Activated naive CD8-positive, alpha-beta T cell treated with anti-CD3 and anti-CD28 coated beads, Interleukin-2, amount 10 ng/mL, durations not matched to agents 7 days and 5 days (primary cell): ENCODE results near the gene RTP5. TPM values are rescaled to one million over a fixed set of nuclear protein-coding genes. Genes with fewer than 3 reads are reported as not detected.

Experiments used
- ATAC-seq: fragments of 150-1000 bp; cut with Tn5 transposase; one replicate; pipeline ENCODE4 v1.10.0; 2021; ENCODE audit warnings: low read depth, moderate library complexity
- POLR2A ChIA-PET: fragments of 350-600 bp; sonication (Branson Sonifier 250); formaldehyde crosslinking; loops from one replicate; lab custom pipeline; 2021; ENCODE audit warnings: antibody characterized with exemption; lab: Charles Lee
- DNase-seq: peaks from one replicate; pipeline ENCODE4 v3.0.0; 2021
- H3K27ac Mint-ChIP-seq: one replicate; pipeline ENCODE4 v1.8.0; 2022; ENCODE audit warnings: mild to moderate bottlenecking, mixed read lengths
- H3K27me3 Mint-ChIP-seq: one replicate; pipeline ENCODE4 v1.8.0; 2022; ENCODE audit warnings: mild to moderate bottlenecking, moderate library complexity, mixed read lengths
- H3K36me3 Mint-ChIP-seq: one replicate; pipeline ENCODE4 v1.8.0; 2021; ENCODE audit warnings: mild to moderate bottlenecking, mixed read lengths
- H3K4me1 Mint-ChIP-seq: one replicate; pipeline ENCODE4 v1.8.0; 2021; ENCODE audit warnings: mixed read lengths
- H3K4me3 Mint-ChIP-seq: one replicate; pipeline ENCODE4 v1.8.0; 2022; ENCODE audit warnings: mild to moderate bottlenecking, moderate library complexity, mixed read lengths
- H3K9me3 Mint-ChIP-seq: one replicate; pipeline ENCODE4 v1.8.0; 2021; ENCODE audit warnings: mixed read lengths
- total RNA-seq, 2 experiments: library from RNA; stranded (reverse); gene quantifications; one replicate each; pipeline ENCODE4 v1.2.3, GENCODE V29; 2021

RTP5 gene
- total RNA-seq, 2 experiments from 2014 or later, result 0.53 to 0.60 TPM

GRCh38 chr2:241865416-241865956 is 4.0 kb upstream of the RTP5 start:
- no peak for DNase-seq
- H3K27ac Mint-ChIP-seq, result peak overlapping the region; percentile 76
- no peak for ATAC-seq
- peaks cover 16% of the 10 kb centered on the region for H3K36me3 Mint-ChIP-seq
- H3K4me3 Mint-ChIP-seq, result peak overlapping the region; percentile 35
- peaks cover 55% of the 10 kb centered on the region for H3K4me1 Mint-ChIP-seq
- POLR2A ChIA-PET, result no interaction called here
- H3K27me3 Mint-ChIP-seq, result peaks cover 27% of the 10 kb centered on the region
- peaks cover 11% of the 10 kb centered on the region for H3K9me3 Mint-ChIP-seq

- Mint-ChIP-seq H3K36me3 (peaks cover 16% of the 10 kb centered on the region), H3K4me3 (no peak overlapping the region), H3K9me3 (peaks cover 11% of the 10 kb centered on the region), H3K27me3 (peaks cover 27% of the 10 kb centered on the region), H3K27ac (peak overlapping the region; percentile 76), H3K4me1 (peaks cover 55% of the 10 kb centered on the region)
- DNase-seq (no peak), ATAC-seq (peak; percentile 24)
- POLR2A ChIA-PET, result interaction anchor here (1.3 kb wide), 1 partner anchor 13 kb away, joined by 3 read pairs; no protein-coding TSS in a partner anchor
These were observed 3.4 kb upstream of the RTP5 start for GRCh38 chr2:241865957-241866789.

- Mint-ChIP-seq H3K36me3 (peaks cover 13% of the 10 kb centered on the region), H3K9me3 (peaks cover 11% of the 10 kb centered on the region), H3K4me3 (peak overlapping the region; percentile 12), H3K4me1 (peaks cover 49% of the 10 kb centered on the region), H3K27ac (no peak overlapping the region), H3K27me3 (peaks cover 27% of the 10 kb centered on the region)
- ATAC-seq, result no peak
- POLR2A ChIA-PET, result interaction anchor here (1.3 to 1.7 kb wide), 2 partner anchors 12 to 132 kb away, joined by 3 to 7 read pairs; partner anchors contain the start of gene D2HGDH
- DNase-seq, result no peak
These were observed 2.5 kb upstream of the RTP5 start for GRCh38 chr2:241866790-241867645.

GRCh38 chr2:241867776-241868420 is 1.6 kb upstream of the RTP5 start:
- POLR2A ChIA-PET, result interaction anchor here (0.9 to 1.7 kb wide), 10 partner anchors 8 to 231 kb away, joined by 3 to 12 read pairs (median 5); partner anchors contain the start of genes ATG4B, D2HGDH, DTYMK and ING5
- Mint-ChIP-seq H3K36me3 (peaks cover 13% of the 10 kb centered on the region), H3K27ac (peak overlapping the region; percentile 13), H3K27me3 (peaks cover 24% of the 10 kb centered on the region), H3K9me3 (peaks cover 11% of the 10 kb centered on the region), H3K4me1 (peaks cover 48% of the 10 kb centered on the region), H3K4me3 (peak overlapping the region; percentile 20)
- peak; percentile 57 for ATAC-seq
- no peak for DNase-seq

- peak overlapping the region; percentile 13 for H3K27ac Mint-ChIP-seq
These were observed 858 bp upstream of the RTP5 start for GRCh38 chr2:241868661-241869081.

GRCh38 chr2:241870081-241870541 is 582 bp downstream of the RTP5 start:
- ATAC-seq (no peak), DNase-seq (no peak)
- Mint-ChIP-seq H3K4me3 (no peak overlapping the region), H3K36me3 (peaks cover 5% of the 10 kb centered on the region), H3K27ac (no peak overlapping the region), H3K27me3 (peaks cover 7% of the 10 kb centered on the region), H3K9me3 (no peaks in the 10 kb centered on the region), H3K4me1 (peaks cover 30% of the 10 kb centered on the region)
- POLR2A ChIA-PET, result interaction anchor here (1.2 kb wide), 1 partner anchor 135 kb away, joined by 3 read pairs; the partner anchor contains the start of gene D2HGDH

More at GRCh38 chr2:241868661-241869081, 858 bp upstream of the RTP5 start:
- Mint-ChIP-seq H3K4me1 (peaks cover 43% of the 10 kb centered on the region), H3K9me3 (peaks cover 11% of the 10 kb centered on the region), H3K36me3 (peaks cover 13% of the 10 kb centered on the region), H3K4me3 (peak overlapping the region; percentile 20), H3K27me3 (peaks cover 21% of the 10 kb centered on the region)
- POLR2A ChIA-PET, result interaction anchor here (0.9 to 1.7 kb wide), 9 partner anchors 9 to 231 kb away, joined by 3 to 12 read pairs (median 5); partner anchors contain the start of genes ATG4B, D2HGDH, DTYMK and ING5
- ATAC-seq, result no peak
- no peak for DNase-seq

GRCh38 chr2:241870611-241871537 is 1.3 kb downstream of the RTP5 start:
- POLR2A ChIA-PET, result interaction anchor here (1.2 kb wide), 1 partner anchor 136 kb away, joined by 3 read pairs; the partner anchor contains the start of gene D2HGDH
- H3K36me3 Mint-ChIP-seq, result no peaks in the 10 kb centered on the region
- no peaks in the 10 kb centered on the region for H3K9me3 Mint-ChIP-seq
- peaks cover 26% of the 10 kb centered on the region for H3K4me1 Mint-ChIP-seq
- peak overlapping the region; percentile 60 for H3K27ac Mint-ChIP-seq
- no peak overlapping the region for H3K4me3 Mint-ChIP-seq
- H3K27me3 Mint-ChIP-seq, result peaks cover under 1% of the 10 kb centered on the region
- no peak for DNase-seq
- ATAC-seq, result peak; percentile 32

- H3K4me1 Mint-ChIP-seq, result peaks cover 25% of the 10 kb centered on the region
- ATAC-seq (no peak), DNase-seq (no peak)
- H3K27ac Mint-ChIP-seq, result peak overlapping the region; percentile 60
- H3K27me3 Mint-ChIP-seq, result no peaks in the 10 kb centered on the region
- H3K9me3 Mint-ChIP-seq, result no peaks in the 10 kb centered on the region
- H3K36me3 Mint-ChIP-seq, result no peaks in the 10 kb centered on the region
- POLR2A ChIA-PET, result interaction anchor here (1.2 kb wide), 1 partner anchor 137 kb away, joined by 3 read pairs; the partner anchor contains the start of gene D2HGDH
- H3K4me3 Mint-ChIP-seq, result no peak overlapping the region
These were observed 2.2 kb downstream of the RTP5 start for GRCh38 chr2:241871538-241872312.

GRCh38 chr2:241872313-241872642 is 2.7 kb downstream of the RTP5 start:
- Mint-ChIP-seq H3K27ac (no peak overlapping the region), H3K27me3 (no peaks in the 10 kb centered on the region), H3K9me3 (no peaks in the 10 kb centered on the region), H3K36me3 (no peaks in the 10 kb centered on the region), H3K4me3 (no peak overlapping the region), H3K4me1 (peaks cover 23% of the 10 kb centered on the region)
- POLR2A ChIA-PET, result no interaction called here
- DNase-seq (no peak), ATAC-seq (no peak)

- no peaks in the 10 kb centered on the region for H3K36me3 Mint-ChIP-seq
- peaks cover 15% of the 10 kb centered on the region for H3K4me1 Mint-ChIP-seq
- no peak for ATAC-seq
- POLR2A ChIA-PET, result no interaction called here
- H3K9me3 Mint-ChIP-seq, result no peaks in the 10 kb centered on the region
- no peaks in the 10 kb centered on the region for H3K27me3 Mint-ChIP-seq
- DNase-seq, result no peak
- no peak overlapping the region for H3K4me3 Mint-ChIP-seq
- H3K27ac Mint-ChIP-seq, result no peak overlapping the region
These were observed 3.7 kb downstream of the RTP5 start for GRCh38 chr2:241873081-241873802.

- Mint-ChIP-seq H3K27me3 (no peaks in the 10 kb centered on the region), H3K27ac (no peak overlapping the region), H3K9me3 (no peaks in the 10 kb centered on the region), H3K4me3 (no peak overlapping the region), H3K4me1 (peaks cover 12% of the 10 kb centered on the region), H3K36me3 (no peaks in the 10 kb centered on the region)
- DNase-seq, result no peak
- POLR2A ChIA-PET, result no interaction called here
- ATAC-seq, result no peak
These were observed 4.2 kb downstream of the RTP5 start for GRCh38 chr2:241873803-241874110.
